ENCODE measurements around the gene SCLT1.

- TF ChIP-seq, protein P1, sequence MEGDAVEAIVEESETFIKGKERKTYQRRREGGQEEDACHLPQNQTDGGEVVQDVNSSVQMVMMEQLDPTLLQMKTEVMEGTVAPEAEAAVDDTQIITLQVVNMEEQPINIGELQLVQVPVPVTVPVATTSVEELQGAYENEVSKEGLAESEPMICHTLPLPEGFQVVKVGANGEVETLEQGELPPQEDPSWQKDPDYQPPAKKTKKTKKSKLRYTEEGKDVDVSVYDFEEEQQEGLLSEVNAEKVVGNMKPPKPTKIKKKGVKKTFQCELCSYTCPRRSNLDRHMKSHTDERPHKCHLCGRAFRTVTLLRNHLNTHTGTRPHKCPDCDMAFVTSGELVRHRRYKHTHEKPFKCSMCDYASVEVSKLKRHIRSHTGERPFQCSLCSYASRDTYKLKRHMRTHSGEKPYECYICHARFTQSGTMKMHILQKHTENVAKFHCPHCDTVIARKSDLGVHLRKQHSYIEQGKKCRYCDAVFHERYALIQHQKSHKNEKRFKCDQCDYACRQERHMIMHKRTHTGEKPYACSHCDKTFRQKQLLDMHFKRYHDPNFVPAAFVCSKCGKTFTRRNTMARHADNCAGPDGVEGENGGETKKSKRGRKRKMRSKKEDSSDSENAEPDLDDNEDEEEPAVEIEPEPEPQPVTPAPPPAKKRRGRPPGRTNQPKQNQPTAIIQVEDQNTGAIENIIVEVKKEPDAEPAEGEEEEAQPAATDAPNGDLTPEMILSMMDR (IDR thresholded peaks at IDR 0.05), result no peak
- TF ChIP-seq POLR2A (IDR thresholded peaks at IDR 0.05), result peak in 1 of 2 donors; percentile 4
Measured at GRCh38 chr4:128846063-128846462, 247.3 kb downstream of the SCLT1 start.

Data from thyroid gland (tissue), 4 donors.